H9 (cell line): ENCODE results near the gene KRTAP12-2. TPM values are rescaled to one million over a fixed set of nuclear protein-coding genes. Genes with fewer than 3 reads are reported as not detected.

Experiments
- DNase-seq: peaks from one replicate; pipeline ENCODE4 v3.0.0-alpha.2; 2017
- H2AFZ ChIP-seq: one replicate; pipeline ENCODE4 v1.6.1; 2013; ENCODE audit warnings: mild to moderate bottlenecking, low read length, control low read depth, moderate library complexity
- H2AK5ac ChIP-seq: 2 replicates; pipeline ENCODE4 v1.6.1; 2013; ENCODE audit warnings: low read length, control low read depth, mixed read lengths; ENCODE audit not compliant: insufficient read length
- H2BK120ac ChIP-seq: one replicate; pipeline ENCODE4 v1.6.1; 2013; ENCODE audit warnings: low read depth, mild to moderate bottlenecking, low read length, control low read depth, inconsistent platforms; ENCODE audit not compliant: poor library complexity, severe bottlenecking
- H2BK12ac ChIP-seq: 2 replicates; pipeline ENCODE4 v1.6.1; 2013; ENCODE audit warnings: low read length, control low read depth, mixed read lengths, low read depth; ENCODE audit not compliant: insufficient read length
- H2BK15ac ChIP-seq: 2 replicates; pipeline ENCODE4 v1.6.1; 2013; ENCODE audit warnings: low read depth, low read length, control low read depth
- H2BK20ac ChIP-seq: one replicate; pipeline ENCODE4 v1.6.1; 2013; ENCODE audit warnings: low read depth, mild to moderate bottlenecking, low read length, control low read depth, inconsistent platforms; ENCODE audit not compliant: poor library complexity, severe bottlenecking
- H2BK5ac ChIP-seq: 2 replicates; pipeline ENCODE4 v1.6.1; 2013; ENCODE audit warnings: low read length, control low read depth, mixed read lengths; ENCODE audit not compliant: insufficient read length
- H3K14ac ChIP-seq: 2 replicates; pipeline ENCODE4 v1.6.1; 2013; ENCODE audit warnings: low read length, control low read depth; ENCODE audit not compliant: insufficient read depth
- H3K18ac ChIP-seq: 2 replicates; pipeline ENCODE4 v1.6.1; 2013; ENCODE audit warnings: low read depth, mild to moderate bottlenecking, mixed read lengths, low read length, control low read depth; ENCODE audit not compliant: insufficient read length
- H3K23ac ChIP-seq: 2 replicates; pipeline ENCODE4 v1.6.1; 2013; ENCODE audit warnings: low read length, control low read depth, mixed read lengths, low read depth; ENCODE audit not compliant: insufficient read length
- H3K23me2 ChIP-seq: 2 replicates; pipeline ENCODE4 v1.6.1; 2013; ENCODE audit warnings: low read depth, mild to moderate bottlenecking, mixed read lengths, low read length, control low read depth; ENCODE audit not compliant: insufficient read length, poor library complexity, severe bottlenecking
- H3K27ac ChIP-seq: 2 replicates; pipeline ENCODE4 v1.5.1; 2013; ENCODE audit warnings: low read length, control low read depth, mixed read lengths, low read depth; ENCODE audit not compliant: insufficient read length
- H3K27me3 ChIP-seq: 2 replicates; pipeline ENCODE4 v1.6.1; 2013; ENCODE audit warnings: low read length, control low read depth, inconsistent platforms; ENCODE audit not compliant: insufficient read depth
- H3K4ac ChIP-seq: 2 replicates; pipeline ENCODE4 v1.6.1; 2013; ENCODE audit warnings: low read depth, mild to moderate bottlenecking, control low read depth, inconsistent platforms, low read length, moderate library complexity
- H3K4me1 ChIP-seq: 2 replicates; pipeline ENCODE4 v1.6.1; 2013; ENCODE audit warnings: low read length, control low read depth, inconsistent platforms; ENCODE audit not compliant: insufficient read depth
- H3K4me2 ChIP-seq: 2 replicates; pipeline ENCODE4 v1.6.1; 2013; ENCODE audit warnings: low read length, control low read depth, mixed read lengths; ENCODE audit not compliant: insufficient read length, insufficient read depth
- H3K56ac ChIP-seq: 2 replicates; pipeline ENCODE4 v1.6.1; 2013; ENCODE audit warnings: low read depth, mild to moderate bottlenecking, mixed read lengths, low read length, control low read depth; ENCODE audit not compliant: insufficient read length
- H3K79me1 ChIP-seq: 2 replicates; pipeline ENCODE4 v1.6.1; 2013; ENCODE audit warnings: low read depth, mild to moderate bottlenecking, moderate library complexity, low read length, control low read depth, inconsistent platforms; ENCODE audit not compliant: insufficient read depth, poor library complexity, severe bottlenecking
- H3K79me2 ChIP-seq: 2 replicates; pipeline ENCODE4 v1.6.1; 2013; ENCODE audit warnings: low read length, control low read depth, inconsistent platforms; ENCODE audit not compliant: insufficient read depth
- H3K9ac ChIP-seq: 2 replicates; pipeline ENCODE4 v1.6.1; 2013; ENCODE audit warnings: low read length, control low read depth, mixed read lengths; ENCODE audit not compliant: insufficient read length; ENCODE audit errors: extremely low read depth
- H3K9me3 ChIP-seq: one replicate; pipeline ENCODE4 v1.6.1; 2013; ENCODE audit warnings: low read depth, low read length, inconsistent platforms; ENCODE audit not compliant: control insufficient read depth
- H3T11ph ChIP-seq: one replicate; pipeline ENCODE4 v1.6.1; 2013; ENCODE audit warnings: mild to moderate bottlenecking, low read length, control low read depth, inconsistent platforms
- H4K20me1 ChIP-seq: one replicate; pipeline ENCODE4 v1.6.1; 2013; ENCODE audit not compliant: control insufficient read depth, insufficient read length, insufficient read depth
- H4K5ac ChIP-seq: 2 replicates; pipeline ENCODE4 v1.6.1; 2013; ENCODE audit warnings: low read depth, mild to moderate bottlenecking, mixed read lengths, low read length, control low read depth; ENCODE audit not compliant: insufficient read length
- H4K8ac ChIP-seq: replicated peaks from 2 replicates; pipeline ENCODE4 v1.6.1; 2013; ENCODE audit warnings: low read length, control low read depth, mixed read lengths, low read depth; ENCODE audit not compliant: insufficient read length
- H4K91ac ChIP-seq: 2 replicates; pipeline ENCODE4 v1.6.1; 2013; ENCODE audit warnings: low read depth, mild to moderate bottlenecking, moderate library complexity, mixed read lengths, low read length, control low read depth; ENCODE audit not compliant: insufficient read length
- H3K27ac Mint-ChIP-seq, 3 experiments: 2 replicates in 2 of 3; 3 replicates in 1 of 3; pipeline ENCODE4 v1.8.0; 2020 to 2021; ENCODE audit warnings: mixed read lengths in 3 of 3, mild to moderate bottlenecking in 1 of 3, moderate library complexity in 1 of 3
- H3K27me3 Mint-ChIP-seq: 2 replicates; pipeline ENCODE4 v1.8.0; 2021; ENCODE audit warnings: low read depth, mild to moderate bottlenecking, moderate library complexity, mixed read lengths
- H3K36me3 Mint-ChIP-seq, 3 experiments: 2 replicates in 2 of 3; 3 replicates in 1 of 3; pipeline ENCODE4 v1.8.0; 2020 to 2021; ENCODE audit warnings: low read depth in 3 of 3, mixed read lengths in 3 of 3; ENCODE audit not compliant: insufficient read depth in 1 of 3
- H3K4me1 Mint-ChIP-seq, 2 experiments: 2 replicates each; pipeline ENCODE4 v1.8.0; 2020; ENCODE audit warnings: mixed read lengths in 2 of 2
- H3K4me3 Mint-ChIP-seq, 2 experiments: 2 replicates in 1 of 2; 3 replicates in 1 of 2; pipeline ENCODE4 v1.8.0; 2020 to 2021; ENCODE audit warnings: mild to moderate bottlenecking in 2 of 2, mixed read lengths in 2 of 2, moderate library complexity in 1 of 2
- H3K9me3 Mint-ChIP-seq, 2 experiments: 2 replicates in 1 of 2; 3 replicates in 1 of 2; pipeline ENCODE4 v1.8.0; 2020; ENCODE audit warnings: mild to moderate bottlenecking in 2 of 2, mixed read lengths in 2 of 2, moderate library complexity in 1 of 2
- CTCF ChIP-seq: fragments of 200-600 bp; sonication (generic); conservative IDR thresholded peaks from 3 replicates; pipeline ENCODE4 v1.8.0; 2021; ENCODE audit warnings: antibody characterized with exemption, mild to moderate bottlenecking
- WGBS: extraction: QIAGEN DNeasy Blood & Tissue Kit; methylation state at CpG from one replicate; pipeline ENCODE4 v1.1.7; 2013; ENCODE audit warnings: missing lambda C conversion rate, low lambda C conversion rate, mixed read lengths; ENCODE audit not compliant: insufficient read length; ENCODE audit errors: extremely low coverage; 5-methylcytosine and 5-hydroxymethylcytosine counted together
- total RNA-seq: library from RNA; stranded (reverse); gene quantifications from 2 replicates; pipeline ENCODE4 v1.2.1, GENCODE V29; 2021

KRTAP12-2 gene
- total RNA-seq, 1 experiment from 2014 or later, result not detected

GRCh38 chr21:44682580-44683151, 15.9 kb upstream of the KRTAP12-2 start:
- no peak overlapping the region for H3T11ph ChIP-seq
- H2AFZ ChIP-seq, result no peak overlapping the region
- H3K4me1 Mint-ChIP-seq, result peaks cover 25 to 29% of the 10 kb centered on the region in 2 experiments
- H3K9ac ChIP-seq, result no peak overlapping the region
- no peak overlapping the region; a peak in 1 of 5 replicates for H3K4me3 Mint-ChIP-seq
- no peak overlapping the region for H2AK5ac ChIP-seq
- no CpG with 5 or more reads among the region's 15 CpGs for WGBS
- H4K20me1 ChIP-seq, result no peaks in the 10 kb centered on the region
- no peak overlapping the region for H4K91ac ChIP-seq
- H4K8ac ChIP-seq, result no peak overlapping the region
- no peak overlapping the region for H2BK5ac ChIP-seq
- peaks cover 0 to 4% of the 10 kb centered on the region in 2 experiments; a peak in 2 of 5 replicates for H3K9me3 Mint-ChIP-seq
- H3K18ac ChIP-seq, result no peak overlapping the region
- H3K27ac Mint-ChIP-seq, result no peak overlapping the region; a peak in 1 of 7 replicates
- no peak overlapping the region for H2BK120ac ChIP-seq
- H3K56ac ChIP-seq, result no peak overlapping the region
- H4K5ac ChIP-seq, result no peak overlapping the region
- DNase-seq, result peak; percentile 24
- no peak overlapping the region for H2BK20ac ChIP-seq
- H3K4me1 ChIP-seq, result peaks cover 5% of the 10 kb centered on the region; the same call in 1 of the 2 replicates
- H3K36me3 Mint-ChIP-seq, result no peaks in the 10 kb centered on the region
- no peak overlapping the region for H3K27ac ChIP-seq
- no peaks in the 10 kb centered on the region for H3K23me2 ChIP-seq
- H3K4me2 ChIP-seq, result no peak overlapping the region
- TF ChIP-seq CTCF, result no peak
- H3K79me2 ChIP-seq, result no peaks in the 10 kb centered on the region
- no peak overlapping the region for H3K23ac ChIP-seq
- no peak overlapping the region for H2BK15ac ChIP-seq
- no peaks in the 10 kb centered on the region for H3K9me3 ChIP-seq
- peaks cover 30% of the 10 kb centered on the region for H3K27me3 Mint-ChIP-seq
- no peak overlapping the region for H3K14ac ChIP-seq
- H3K79me1 ChIP-seq, result no peaks in the 10 kb centered on the region
- no peak overlapping the region for H3K4ac ChIP-seq
- no peaks in the 10 kb centered on the region for H3K27me3 ChIP-seq
- H2BK12ac ChIP-seq, result no peak overlapping the region
